ENCODE measurements around the gene TNFSF9. TPM values are rescaled to one million over a fixed set of nuclear protein-coding genes. Genes with fewer than 3 reads are reported as not detected.
A peak's percentile ranks its signal among the peaks of the same experiment; 100 is the strongest.

Gene TNFSF9
- total RNA-seq, 2 experiments from 2014 or later: 1.5 to 1.8 TPM

- POLR2A ChIA-PET: interaction anchor here (0.6 kb wide), 1 partner anchor 10 kb away, joined by 6 read pairs; no protein-coding TSS in a partner anchor
- ATAC-seq (ENCODE audit: poor library complexity): no peak
- Histone ChIP-seq H3K9me3 (ENCODE audit: control insufficient read depth in 1 of 2, insufficient read depth in 1 of 2, low read length in 2 of 2) (peaks cover 4 to 9% of the 10 kb centered on the region in 2 experiments), H3K36me3 (ENCODE audit: insufficient read depth, low read length) (no peaks in the 10 kb centered on the region), H3K4me1 (ENCODE audit: insufficient read depth, low read length) (peaks cover 8% of the 10 kb centered on the region), H3K27me3 (ENCODE audit: control insufficient read depth in 1 of 2, insufficient read depth in 2 of 2, low read length in 2 of 2) (peaks cover 14 to 23% of the 10 kb centered on the region in 2 experiments), H3K27ac (ENCODE audit: low read depth in 1 of 2, low read length in 2 of 2) (no peak overlapping the region), H3K4me3 (ENCODE audit: low read length) (no peak overlapping the region)
- no peak overlapping the region for H3K4me3 Mint-ChIP-seq
- no peaks in the 10 kb centered on the region for H3K9me3 Mint-ChIP-seq
- H3K4me1 Mint-ChIP-seq (ENCODE audit: low read depth): no peaks in the 10 kb centered on the region
- DNase-seq: no peak
- H3K36me3 Mint-ChIP-seq (ENCODE audit: low read depth): no peaks in the 10 kb centered on the region
- intact Hi-C loops (cut with DNase I, micrococcal nuclease): no loop called here
- H3K27me3 Mint-ChIP-seq: peaks cover 21% of the 10 kb centered on the region
- no peak overlapping the region for H3K27ac Mint-ChIP-seq
- TF ChIP-seq, protein P1, sequence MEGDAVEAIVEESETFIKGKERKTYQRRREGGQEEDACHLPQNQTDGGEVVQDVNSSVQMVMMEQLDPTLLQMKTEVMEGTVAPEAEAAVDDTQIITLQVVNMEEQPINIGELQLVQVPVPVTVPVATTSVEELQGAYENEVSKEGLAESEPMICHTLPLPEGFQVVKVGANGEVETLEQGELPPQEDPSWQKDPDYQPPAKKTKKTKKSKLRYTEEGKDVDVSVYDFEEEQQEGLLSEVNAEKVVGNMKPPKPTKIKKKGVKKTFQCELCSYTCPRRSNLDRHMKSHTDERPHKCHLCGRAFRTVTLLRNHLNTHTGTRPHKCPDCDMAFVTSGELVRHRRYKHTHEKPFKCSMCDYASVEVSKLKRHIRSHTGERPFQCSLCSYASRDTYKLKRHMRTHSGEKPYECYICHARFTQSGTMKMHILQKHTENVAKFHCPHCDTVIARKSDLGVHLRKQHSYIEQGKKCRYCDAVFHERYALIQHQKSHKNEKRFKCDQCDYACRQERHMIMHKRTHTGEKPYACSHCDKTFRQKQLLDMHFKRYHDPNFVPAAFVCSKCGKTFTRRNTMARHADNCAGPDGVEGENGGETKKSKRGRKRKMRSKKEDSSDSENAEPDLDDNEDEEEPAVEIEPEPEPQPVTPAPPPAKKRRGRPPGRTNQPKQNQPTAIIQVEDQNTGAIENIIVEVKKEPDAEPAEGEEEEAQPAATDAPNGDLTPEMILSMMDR (IDR thresholded peaks at IDR 0.05): no peak
- CTCF ChIA-PET: no interaction called here
Observed at GRCh38 chr19:6573350-6573749, 42.5 kb downstream of the TNFSF9 start.

DNA sequence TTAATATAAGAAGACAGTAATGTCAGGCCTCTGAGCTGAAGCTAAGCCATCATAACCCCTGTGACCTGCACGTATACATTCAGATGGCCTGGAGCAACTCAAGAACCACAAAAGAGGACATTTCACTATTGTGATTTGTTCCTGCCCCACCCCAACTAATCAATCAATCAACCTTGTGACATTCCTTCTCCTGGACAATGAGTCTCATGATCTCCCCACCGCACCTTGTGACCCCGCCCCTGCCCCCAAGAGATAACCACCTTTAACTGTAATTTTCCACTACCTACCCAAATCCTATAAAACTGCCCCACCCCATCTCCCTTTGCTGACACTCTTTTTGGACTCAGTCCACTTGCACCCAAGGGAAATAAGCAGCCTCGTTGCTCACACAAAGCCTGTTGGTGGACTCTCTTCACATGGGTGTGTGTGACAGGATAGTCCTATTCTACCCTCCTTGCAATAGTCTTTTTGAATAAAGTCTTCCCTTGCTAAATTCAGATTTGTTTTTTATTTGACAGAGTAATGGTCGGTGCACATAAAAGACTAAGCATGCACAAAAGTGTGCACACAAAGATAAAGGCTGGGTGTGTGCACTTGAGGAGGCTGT lies 46.1 kb downstream of the TNFSF9 start:
- Mint-ChIP-seq H3K9me3 (no peaks in the 10 kb centered on the region), H3K27me3 (peaks cover 12% of the 10 kb centered on the region), H3K27ac (no peak overlapping the region), H3K36me3 (ENCODE audit: low read depth) (no peaks in the 10 kb centered on the region), H3K4me1 (ENCODE audit: low read depth) (no peaks in the 10 kb centered on the region), H3K4me3 (no peak overlapping the region)
- Histone ChIP-seq H3K4me1 (ENCODE audit: insufficient read depth, low read length) (peaks cover 8% of the 10 kb centered on the region), H3K4me3 (ENCODE audit: low read length) (no peak overlapping the region), H3K9me3 (ENCODE audit: control insufficient read depth in 1 of 2, insufficient read depth in 1 of 2, low read length in 2 of 2) (no peaks in the 10 kb centered on the region), H3K36me3 (ENCODE audit: insufficient read depth, low read length) (no peaks in the 10 kb centered on the region), H3K27ac (ENCODE audit: low read depth in 1 of 2, low read length in 2 of 2) (no peak overlapping the region), H3K27me3 (ENCODE audit: control insufficient read depth in 1 of 2, insufficient read depth in 2 of 2, low read length in 2 of 2) (peaks cover 7 to 11% of the 10 kb centered on the region in 2 experiments)
- intact Hi-C loops (cut with DNase I, micrococcal nuclease): no loop called here
- CTCF ChIA-PET: no interaction called here
- POLR2A ChIA-PET: no interaction called here
- DNase-seq (no peak), ATAC-seq (ENCODE audit: poor library complexity) (no peak)
- TF ChIP-seq, protein P1 (IDR thresholded peaks at IDR 0.05): no peak

GRCh38 chr19:6577476-6578125 lies 46.8 kb downstream of the TNFSF9 start:
- POLR2A ChIA-PET: no interaction called here
- H3K27ac ChIP-seq (ENCODE audit: low read depth in 1 of 2, low read length in 2 of 2): no peak overlapping the region
- H3K36me3 Mint-ChIP-seq (ENCODE audit: low read depth): no peaks in the 10 kb centered on the region
- intact Hi-C loops (cut with DNase I, micrococcal nuclease): no loop called here
- H3K4me3 ChIP-seq (ENCODE audit: low read length): no peak overlapping the region
- H3K27ac Mint-ChIP-seq: no peak overlapping the region
- TF ChIP-seq, protein P1 (IDR thresholded peaks at IDR 0.05): no peak
- ATAC-seq (ENCODE audit: poor library complexity) (no peak), DNase-seq (peak in 3 of 14 experiments; percentile 39 to 52 (median 45))
- peaks cover 0 to under 1% of the 10 kb centered on the region in 2 experiments for H3K9me3 ChIP-seq (ENCODE audit: control insufficient read depth in 1 of 2, insufficient read depth in 1 of 2, low read length in 2 of 2)
- no peaks in the 10 kb centered on the region for H3K36me3 ChIP-seq (ENCODE audit: insufficient read depth, low read length)
- peaks cover 8% of the 10 kb centered on the region for H3K4me1 ChIP-seq (ENCODE audit: insufficient read depth, low read length)
- H3K4me1 Mint-ChIP-seq (ENCODE audit: low read depth): no peaks in the 10 kb centered on the region
- H3K9me3 Mint-ChIP-seq: no peaks in the 10 kb centered on the region
- peaks cover under 1 to 5% of the 10 kb centered on the region in 2 experiments for H3K27me3 ChIP-seq (ENCODE audit: control insufficient read depth in 1 of 2, insufficient read depth in 2 of 2, low read length in 2 of 2)
- CTCF ChIA-PET: no interaction called here
- peaks cover 9% of the 10 kb centered on the region for H3K27me3 Mint-ChIP-seq
- no peak overlapping the region for H3K4me3 Mint-ChIP-seq
